HEK293T (cell line): Measurements from ENCODE around the gene TIMP4.

Experiments used
- BHLHE40 ChIP-seq: fragments of 450-650 bp; IDR thresholded peaks from 2 replicates; pipeline ENCODE4 v1.6.1; 2016; ENCODE audit warnings: mild to moderate bottlenecking, moderate library complexity, borderline replicate concordance
- CTBP1 ChIP-seq: fragments of 450-650 bp; IDR thresholded peaks from 2 replicates; pipeline ENCODE4 v1.6.1; 2016; ENCODE audit warnings: borderline replicate concordance
- ELF4 ChIP-seq: fragments of 450-650 bp; IDR thresholded peaks from 2 replicates; pipeline ENCODE4 v1.6.1; 2017; ENCODE audit warnings: antibody characterized with exemption
- FOXA1 ChIP-seq: fragments of 450-650 bp; IDR thresholded peaks from 2 replicates; pipeline ENCODE4 v1.6.1; 2016; ENCODE audit warnings: mild to moderate bottlenecking
- FOXK2 ChIP-seq: fragments of 450-650 bp; IDR thresholded peaks from 2 replicates; pipeline ENCODE4 v1.6.1; 2016; ENCODE audit warnings: mild to moderate bottlenecking
- FOXM1 ChIP-seq: fragments of 450-650 bp; IDR thresholded peaks from 2 replicates; pipeline ENCODE4 v1.6.1; 2017; ENCODE audit warnings: mild to moderate bottlenecking, borderline replicate concordance
- HDGF ChIP-seq: fragments of 450-650 bp; IDR thresholded peaks from 2 replicates; pipeline ENCODE4 v1.6.1; 2017; ENCODE audit warnings: antibody characterized with exemption, borderline replicate concordance
- LEF1 ChIP-seq: fragments of 450-650 bp; IDR thresholded peaks from 2 replicates; pipeline ENCODE4 v1.6.1; 2017; ENCODE audit warnings: mild to moderate bottlenecking, borderline replicate concordance
- NFRKB ChIP-seq: fragments of 450-650 bp; IDR thresholded peaks from 2 replicates; pipeline ENCODE4 v1.6.1; 2016; ENCODE audit warnings: mild to moderate bottlenecking, moderate library complexity
- SP1 ChIP-seq: fragments of 450-650 bp; IDR thresholded peaks from 2 replicates; pipeline ENCODE4 v1.6.1; 2017
- SUZ12 ChIP-seq: fragments of 450-650 bp; IDR thresholded peaks from 2 replicates; pipeline ENCODE4 v1.6.1; 2016; ENCODE audit warnings: mild to moderate bottlenecking
- TARDBP ChIP-seq: fragments of 450-650 bp; IDR thresholded peaks from 2 replicates; pipeline ENCODE4 v1.6.1; 2016
- ZNF384 ChIP-seq: fragments of 450-650 bp; IDR thresholded peaks from 2 replicates; pipeline ENCODE4 v1.6.1; 2016

GRCh38 chr3:12194669-12195161 lies 36.0 kb upstream of the TIMP4 start:
- no peak for TF ChIP-seq BHLHE40
- TF ChIP-seq SP1, result no peak
- TF ChIP-seq FOXA1, result no peak
- TF ChIP-seq LEF1, result no peak
- no peak for TF ChIP-seq ELF4
- no peak for TF ChIP-seq HDGF
- no peak for TF ChIP-seq ZNF384
- TF ChIP-seq NFRKB, result no peak
- TF ChIP-seq TARDBP, result no peak
- TF ChIP-seq FOXK2, result no peak
- no peak for TF ChIP-seq CTBP1
- no peak for TF ChIP-seq SUZ12
- no peak for TF ChIP-seq FOXM1
